Fibroblast of skin of left biceps (primary cell): ENCODE data around the gene NTM.

Experiments
- DNase-seq, 2 experiments: peaks; one replicate each; pipeline ENCODE4 v3.0.0-alpha.2; 2013; ENCODE audit warnings: low read depth in 2 of 2

The NTM gene

GRCh38 chr11:132142554-132142953 is 772.1 kb downstream of the NTM start:
- no peak for DNase-seq

GRCh38 chr11:132147464-132147863 is 777.0 kb downstream of the NTM start:
- no peak for DNase-seq

GRCh38 chr11:132154781-132155180 is 784.4 kb downstream of the NTM start:
- no peak for DNase-seq

GRCh38 chr11:132158091-132158490 is 787.7 kb downstream of the NTM start:
- no peak for DNase-seq

GRCh38 chr11:132158696-132159095 is 788.3 kb downstream of the NTM start:
- no peak for DNase-seq

- no peak for DNase-seq
These were observed 791.1 kb downstream of the NTM start for GRCh38 chr11:132161403-132162078.

- no peak for DNase-seq
These were observed 798.0 kb downstream of the NTM start for GRCh38 chr11:132168344-132168981.

- no peak for DNase-seq
These were observed 800.6 kb downstream of the NTM start for GRCh38 chr11:132171031-132171430.

- DNase-seq: no peak
These were observed 804.2 kb downstream of the NTM start for GRCh38 chr11:132174362-132175255.

- DNase-seq: peak; percentile 23 to 29
These were observed 806.7 kb downstream of the NTM start for GRCh38 chr11:132177106-132177505.

GRCh38 chr11:132184079-132184478 is 813.7 kb downstream of the NTM start:
- DNase-seq: no peak

GRCh38 chr11:132185726-132186592 is 815.5 kb downstream of the NTM start:
- DNase-seq: no peak

- DNase-seq: no peak
These were observed 816.3 kb downstream of the NTM start for GRCh38 chr11:132186699-132187098.

GRCh38 chr11:132187386-132187785 is 817.0 kb downstream of the NTM start:
- no peak for DNase-seq

- DNase-seq: peak; percentile 21 to 24
These were observed 817.4 kb downstream of the NTM start for GRCh38 chr11:132187814-132188213.

- DNase-seq: no peak
These were observed 826.5 kb downstream of the NTM start for GRCh38 chr11:132196928-132197327.

- DNase-seq: no peak
These were observed 830.0 kb downstream of the NTM start for GRCh38 chr11:132200353-132200936.

- peak; percentile 17 to 20 for DNase-seq
These were observed 832.2 kb downstream of the NTM start for GRCh38 chr11:132202621-132203020.

- DNase-seq: no peak
These were observed 834.6 kb downstream of the NTM start for GRCh38 chr11:132205006-132205405.

- DNase-seq: no peak
These were observed 835.1 kb downstream of the NTM start for GRCh38 chr11:132205496-132205895.

- no peak for DNase-seq
These were observed 836.6 kb downstream of the NTM start for GRCh38 chr11:132206993-132207392.
